Left lung (tissue), 10 donors: ENCODE results near the gene MTNR1A. TPM values are rescaled to one million over a fixed set of nuclear protein-coding genes. Genes with fewer than 3 reads are reported as not detected.

ENCODE experiments used
- ATAC-seq: fragments of 200-7000 bp; cut with Tn5 transposase; one replicate; pipeline ENCODE4 v1.9.1; 2020; ENCODE audit warnings: moderate library complexity
- DNase-seq, 4 donors: peaks; one replicate each; pipeline ENCODE4 v3.0.0-alpha.2; 2013 to 2020
- H3K27ac ChIP-seq, 2 donors: fragments of 200-600 bp; sonication (generic) in 1 of 2; one replicate each; pipeline versions ENCODE4 v1.5.0 to v1.8.0; 2020 to 2021
- H3K27me3 ChIP-seq, 2 donors: fragments of 200-600 bp; sonication (generic) in 1 of 2; one replicate each; pipeline versions ENCODE4 v1.5.0 to v1.8.0; 2020 to 2021
- H3K36me3 ChIP-seq, 2 donors: fragments of 200-600 bp; sonication (generic) in 1 of 2; one replicate each; pipeline versions ENCODE4 v1.5.0 to v1.8.0; 2020 to 2021
- H3K4me1 ChIP-seq, 2 donors: fragments of 200-600 bp; one replicate each; pipeline ENCODE4 v1.8.0; 2021
- H3K4me3 ChIP-seq, 2 donors: fragments of 200-600 bp; sonication (generic) in 1 of 2; one replicate each; pipeline versions ENCODE4 v1.5.0 to v1.8.0; 2020 to 2021; ENCODE audit warnings: mild to moderate bottlenecking in 1 of 2
- H3K9me3 ChIP-seq, 2 donors: fragments of 200-600 bp; sonication (generic) in 1 of 2; one replicate each; pipeline versions ENCODE4 v1.5.0 to v1.8.0; 2020 to 2021
- CTCF ChIP-seq, 2 donors: fragments of 200-600 bp; sonication (generic) in 1 of 2; IDR thresholded peaks; one replicate each; pipeline versions ENCODE4 v1.5.0 to v1.8.0; 2021; ENCODE audit warnings: antibody characterized with exemption in 2 of 2
- intact Hi-C, 2 donors: fragments of 100-400 bp; cut with DNase I; formaldehyde crosslinking; loops; one replicate each; pipeline versions ENCODE4 v1.11.2 to v1.14.2; 2022
- polyA plus RNA-seq, 6 donors: library from polyadenylated mRNA; unstranded; fragments of 120-200 nt; gene quantifications; one replicate each; pipeline ENCODE4 v1.2.1, GENCODE V29; 2013; ENCODE audit not compliant: insufficient read length in 6 of 6
- total RNA-seq, 2 donors: library from RNA; stranded (reverse); fragmentation: NEBNext Ultra II Directional; extraction: Animal tissue kit (Norgen Biotek cat#: 25700); gene quantifications; one replicate each; pipeline ENCODE4 v1.2.1, GENCODE V29; 2021
- donor health status: DM: no; HTN: yes; CAD: no.
- donor health status: DM: no; HTN: no; CAD: no.

The MTNR1A gene
- total and polyA plus RNA-seq, 8 donors, result 0.17 TPM; not detected in 7

GRCh38 chr4:186500721-186501304 lies 54.6 kb downstream of the MTNR1A start:
- intact Hi-C loops, result no loop called here
- H3K36me3 ChIP-seq, result no peaks in the 10 kb centered on the region

GRCh38 chr4:186499467-186499866 lies 55.9 kb downstream of the MTNR1A start:
- no peaks in the 10 kb centered on the region for H3K36me3 ChIP-seq
- ATAC-seq, result no peak

More at GRCh38 chr4:186500721-186501304, 54.6 kb downstream of the MTNR1A start:
- DNase-seq, result no peak
- no peak overlapping the region for H3K4me3 ChIP-seq
- no peak overlapping the region for H3K27ac ChIP-seq
- no peaks in the 10 kb centered on the region for H3K9me3 ChIP-seq
- peak; percentile 78 for ATAC-seq
- no peak for TF ChIP-seq CTCF (IDR thresholded peaks at IDR 0.05)
- no peaks in the 10 kb centered on the region for H3K4me1 ChIP-seq
- H3K27me3 ChIP-seq, result no peaks in the 10 kb centered on the region

GRCh38 chr4:186497043-186497442 lies 58.3 kb downstream of the MTNR1A start:
- H3K27me3 ChIP-seq, result no peaks in the 10 kb centered on the region
- H3K4me1 ChIP-seq, result no peaks in the 10 kb centered on the region
- intact Hi-C loops, result no loop called here
- peaks cover 0 to 28% of the 10 kb centered on the region in 2 donors for H3K9me3 ChIP-seq
- DNase-seq, result no peak
- no peak overlapping the region for H3K4me3 ChIP-seq
- ATAC-seq, result no peak
- no peak for TF ChIP-seq CTCF (IDR thresholded peaks at IDR 0.05)
- H3K27ac ChIP-seq, result no peak overlapping the region
- no peaks in the 10 kb centered on the region for H3K36me3 ChIP-seq

More at GRCh38 chr4:186499467-186499866, 55.9 kb downstream of the MTNR1A start:
- no peak for TF ChIP-seq CTCF (IDR thresholded peaks at IDR 0.05)
- Histone ChIP-seq H3K27ac (no peak overlapping the region), H3K27me3 (no peaks in the 10 kb centered on the region), H3K4me1 (no peaks in the 10 kb centered on the region), H3K9me3 (peaks cover 0 to 6% of the 10 kb centered on the region in 2 donors), H3K4me3 (no peak overlapping the region)
- no peak for DNase-seq
- intact Hi-C loops, result no loop called here

- Histone ChIP-seq H3K4me3 (no peak overlapping the region), H3K4me1 (no peaks in the 10 kb centered on the region), H3K9me3 (peaks cover 0 to 33% of the 10 kb centered on the region in 2 donors), H3K27ac (no peak overlapping the region), H3K36me3 (no peaks in the 10 kb centered on the region), H3K27me3 (no peaks in the 10 kb centered on the region)
- DNase-seq, result no peak
- intact Hi-C loops, result no loop called here
- TF ChIP-seq CTCF (IDR thresholded peaks at IDR 0.05), result no peak
- ATAC-seq, result no peak
Observed at GRCh38 chr4:186494496-186494895, 60.9 kb downstream of the MTNR1A start.

GRCh38 chr4:186487726-186488125 lies 67.6 kb downstream of the MTNR1A start:
- Histone ChIP-seq H3K27ac (no peak overlapping the region), H3K4me3 (no peak overlapping the region), H3K9me3 (peaks cover 0 to 10% of the 10 kb centered on the region in 2 donors), H3K27me3 (peaks cover 0 to 8% of the 10 kb centered on the region in 2 donors), H3K4me1 (no peaks in the 10 kb centered on the region), H3K36me3 (no peaks in the 10 kb centered on the region)
- TF ChIP-seq CTCF (IDR thresholded peaks at IDR 0.05), result no peak
- ATAC-seq, result no peak
- DNase-seq, result no peak
- intact Hi-C loops, result no loop called here
